Mucosa of stomach (tissue), 1 donor: ENCODE results near the gene CBL.

Experiments used
- H3K27me3 ChIP-seq: one replicate; pipeline ENCODE4 v1.7.0; 2013; ENCODE audit warnings: mild to moderate bottlenecking, low read length; ENCODE audit not compliant: control insufficient read depth, insufficient read depth
- H3K36me3 ChIP-seq: one replicate; pipeline ENCODE4 v1.7.0; 2013; ENCODE audit warnings: low read length; ENCODE audit not compliant: control insufficient read depth, insufficient read depth
- H3K4me1 ChIP-seq: one replicate; pipeline ENCODE4 v1.7.0; 2013; ENCODE audit warnings: mild to moderate bottlenecking, low read length; ENCODE audit not compliant: control insufficient read depth, insufficient read depth
- H3K4me3 ChIP-seq: one replicate; pipeline ENCODE4 v1.7.0; 2013; ENCODE audit warnings: low read length
- H3K9ac ChIP-seq: one replicate; pipeline ENCODE4 v1.7.0; 2013; ENCODE audit warnings: mild to moderate bottlenecking, low read length, moderate library complexity
- H3K9me3 ChIP-seq: one replicate; pipeline ENCODE4 v1.7.0; 2013; ENCODE audit warnings: mild to moderate bottlenecking, low read length, moderate library complexity; ENCODE audit not compliant: control insufficient read depth
- donor health status: Pancreatic carcinoma.

CBL gene

DNA sequence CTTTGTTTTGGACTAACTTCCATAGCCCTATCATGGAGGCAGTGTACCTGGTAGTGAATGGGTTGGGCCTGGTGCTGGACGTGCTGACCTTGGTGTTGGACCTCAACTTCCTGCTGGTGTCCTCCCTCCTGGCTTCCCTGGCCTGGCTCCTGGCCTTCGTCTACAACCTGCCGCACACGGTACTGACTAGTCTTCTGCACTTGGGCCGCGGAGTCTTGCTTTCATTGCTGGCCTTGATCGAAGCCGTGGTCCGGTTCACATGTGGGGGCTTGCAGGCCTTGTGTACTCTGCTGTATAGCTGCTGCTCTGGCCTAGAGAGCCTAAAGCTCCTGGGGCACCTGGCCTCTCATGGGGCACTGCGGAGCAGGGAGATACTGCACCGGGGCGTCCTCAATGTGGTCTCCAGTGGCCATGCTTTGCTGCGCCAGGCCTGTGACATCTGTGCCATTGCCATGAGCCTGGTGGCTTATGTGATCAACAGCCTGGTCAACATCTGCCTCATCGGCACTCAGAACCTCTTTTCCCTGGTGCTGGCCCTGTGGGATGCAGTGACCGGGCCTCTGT is 129.0 kb downstream of the CBL start:
- Histone ChIP-seq H3K9ac (peak overlapping the region; percentile 83), H3K36me3 (no peaks in the 10 kb centered on the region), H3K9me3 (no peaks in the 10 kb centered on the region), H3K27me3 (peaks cover 18% of the 10 kb centered on the region), H3K4me1 (peaks cover 33% of the 10 kb centered on the region), H3K4me3 (peak overlapping the region; percentile 37)

GRCh38 chr11:119335655-119336543 is 129.8 kb downstream of the CBL start:
- Histone ChIP-seq H3K4me3 (no peak overlapping the region), H3K9me3 (no peaks in the 10 kb centered on the region), H3K4me1 (peaks cover 40% of the 10 kb centered on the region), H3K27me3 (peaks cover 25% of the 10 kb centered on the region), H3K36me3 (no peaks in the 10 kb centered on the region), H3K9ac (peak overlapping the region; percentile 83)

GRCh38 chr11:119336744-119337469 is 130.8 kb downstream of the CBL start:
- Histone ChIP-seq H3K4me1 (peaks cover 47% of the 10 kb centered on the region), H3K36me3 (no peaks in the 10 kb centered on the region), H3K4me3 (no peak overlapping the region), H3K9ac (peak overlapping the region; percentile 20), H3K27me3 (peaks cover 35% of the 10 kb centered on the region), H3K9me3 (no peaks in the 10 kb centered on the region)

DNA sequence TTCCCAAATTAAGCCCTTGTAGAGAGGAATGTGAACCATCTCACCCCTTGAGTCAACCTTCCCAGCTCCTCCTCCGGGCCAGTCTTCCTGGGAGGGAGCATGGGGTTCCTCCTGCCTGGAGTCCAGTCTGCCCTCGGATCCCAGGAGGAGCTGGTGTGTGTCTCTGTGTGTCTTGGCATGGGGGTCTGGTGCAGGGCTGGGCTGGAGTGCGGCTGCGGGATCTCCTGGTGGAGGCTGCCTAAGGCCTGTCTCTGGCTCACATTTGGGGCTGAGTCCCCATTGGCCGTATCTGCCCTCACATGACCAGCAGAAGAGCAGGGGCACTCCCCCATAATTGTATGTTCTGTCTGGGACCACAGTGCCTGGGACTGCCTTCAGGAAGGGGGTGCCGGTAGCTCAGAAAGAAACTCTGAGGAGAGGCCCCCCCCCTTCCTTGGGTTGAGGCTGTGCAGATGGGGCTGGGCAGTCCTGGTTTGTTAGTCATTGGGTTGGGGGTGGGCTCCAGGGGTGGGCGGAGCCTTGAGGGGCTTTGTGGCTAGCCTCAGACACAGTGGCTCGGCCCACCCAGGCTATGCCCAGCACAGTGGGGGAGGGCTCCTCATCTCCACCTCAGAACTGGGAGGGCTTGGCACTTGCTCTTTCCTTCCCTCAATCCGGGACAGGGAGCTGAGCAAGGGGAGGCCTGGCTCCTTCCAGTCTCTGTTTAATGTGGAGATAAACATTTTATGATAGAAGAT is 131.6 kb downstream of the CBL start:
- Histone ChIP-seq H3K27me3 (peaks cover 43% of the 10 kb centered on the region), H3K36me3 (no peaks in the 10 kb centered on the region), H3K9me3 (no peaks in the 10 kb centered on the region), H3K4me1 (peaks cover 47% of the 10 kb centered on the region), H3K4me3 (no peak overlapping the region), H3K9ac (no peak overlapping the region)

- Histone ChIP-seq H3K4me1 (peaks cover 47% of the 10 kb centered on the region), H3K9ac (peak overlapping the region; percentile 20), H3K36me3 (no peaks in the 10 kb centered on the region), H3K27me3 (peaks cover 46% of the 10 kb centered on the region), H3K9me3 (no peaks in the 10 kb centered on the region), H3K4me3 (no peak overlapping the region)
Measured at GRCh38 chr11:119338318-119338890, 132.3 kb downstream of the CBL start.

- H3K4me3 ChIP-seq = no peak overlapping the region
- no peaks in the 10 kb centered on the region for H3K36me3 ChIP-seq
- no peaks in the 10 kb centered on the region for H3K9me3 ChIP-seq
- peaks cover 46% of the 10 kb centered on the region for H3K27me3 ChIP-seq
- H3K9ac ChIP-seq = peak overlapping the region; percentile 20
- peaks cover 47% of the 10 kb centered on the region for H3K4me1 ChIP-seq
Measured at GRCh38 chr11:119338965-119339588, 132.9 kb downstream of the CBL start.

DNA sequence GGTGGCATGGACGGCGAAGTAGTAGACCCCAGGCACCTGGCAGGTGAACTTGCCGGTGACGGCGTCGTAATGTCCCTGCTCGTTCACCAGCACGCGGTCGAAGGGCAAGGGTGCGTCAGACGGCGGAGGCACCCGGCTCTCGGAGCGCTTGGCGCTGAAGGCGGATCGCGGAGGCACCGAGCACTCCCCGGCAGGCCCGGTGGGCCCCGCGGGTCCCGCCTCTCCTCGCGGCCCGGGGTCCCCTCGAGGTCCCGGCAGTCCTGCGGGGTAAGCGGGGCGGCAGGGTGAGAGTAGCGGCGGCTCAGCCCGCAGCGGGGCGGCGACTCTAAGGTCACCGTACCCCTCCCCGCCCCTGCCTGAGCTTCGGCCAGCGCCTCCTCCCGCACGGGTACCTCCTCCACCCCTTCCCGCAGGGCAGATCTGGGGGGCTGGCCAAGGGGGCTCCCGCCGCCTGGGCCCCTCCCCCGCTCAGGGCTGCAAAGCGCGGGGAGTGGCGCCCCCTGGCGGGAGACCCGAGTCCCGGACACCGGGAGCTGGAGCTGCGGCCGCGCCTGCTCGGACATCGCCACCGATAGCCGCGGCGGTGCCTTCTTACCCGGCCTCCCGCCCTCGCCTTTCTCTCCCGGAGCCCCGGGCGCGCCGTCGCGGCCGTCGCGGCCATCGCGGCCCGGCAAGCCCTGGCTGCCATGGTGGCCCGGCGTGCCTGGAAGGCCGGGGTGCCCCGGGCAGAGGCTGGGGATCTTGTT is 133.6 kb downstream of the CBL start:
- no peaks in the 10 kb centered on the region for H3K9me3 ChIP-seq
- peak overlapping the region; percentile 66 for H3K9ac ChIP-seq
- H3K36me3 ChIP-seq = no peaks in the 10 kb centered on the region
- H3K27me3 ChIP-seq = peaks cover 46% of the 10 kb centered on the region
- peaks cover 46% of the 10 kb centered on the region for H3K4me1 ChIP-seq
- H3K4me3 ChIP-seq = no peak overlapping the region

DNA sequence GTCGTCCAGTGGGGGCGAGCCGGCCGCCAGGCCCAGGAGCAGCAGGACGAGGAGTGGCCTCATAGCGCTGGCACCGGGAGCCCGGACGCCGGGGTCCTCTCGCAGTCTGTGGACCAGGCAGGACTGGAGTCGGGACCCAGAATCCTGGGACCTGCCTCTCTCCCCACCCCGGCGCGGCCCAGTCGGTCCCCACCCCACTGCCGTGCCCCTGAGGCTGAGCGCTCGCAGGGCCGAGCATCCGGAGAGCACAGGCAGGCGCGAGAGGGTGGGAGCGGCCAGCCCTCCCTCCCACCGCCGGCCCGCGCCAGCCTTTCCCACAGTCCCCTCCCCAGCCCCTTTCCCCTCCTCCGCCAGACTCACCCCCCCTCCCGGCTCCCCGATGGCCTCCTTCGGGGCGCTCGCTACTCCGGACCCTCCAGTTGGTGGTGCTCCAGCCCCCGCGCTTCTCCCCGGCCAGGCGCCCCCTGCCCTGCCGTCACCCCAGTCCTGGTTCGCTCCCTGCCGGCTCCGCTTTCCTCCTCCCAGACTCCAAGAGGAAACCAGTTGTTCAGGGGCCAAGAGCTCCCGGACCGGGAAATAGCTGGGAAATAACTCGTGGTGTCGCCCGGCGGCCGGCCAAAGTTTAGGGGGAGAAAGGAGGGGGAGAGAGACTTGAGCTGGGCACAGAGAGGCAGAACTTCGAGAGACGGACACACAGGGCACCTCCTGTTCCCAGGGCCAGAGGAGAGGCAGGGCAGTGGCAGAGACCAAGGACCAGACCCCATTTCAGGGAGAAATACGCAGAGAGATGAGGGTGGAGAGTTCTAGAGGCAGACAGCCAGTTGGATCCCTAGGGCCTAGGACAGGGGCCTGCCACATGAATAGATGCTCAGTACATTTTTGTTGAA is 134.4 kb downstream of the CBL start, which contains the start of gene C1QTNF5:
C1QTNF5 (minus strand) TSS at position 549 of the 887 bp plus-strand sequence; CDS start at position 63, 486 bp downstream.
- Histone ChIP-seq H3K4me1 (peaks cover 38% of the 10 kb centered on the region), H3K9me3 (no peaks in the 10 kb centered on the region), H3K4me3 (no peak within 1 kb of the TSS), H3K27me3 (peaks cover 51% of the 10 kb centered on the region), H3K36me3 (no peaks in the 10 kb centered on the region), H3K9ac (peak within 1 kb of the TSS; percentile 66)

GRCh38 chr11:119341222-119342022 is 135.3 kb downstream of the CBL start:
- H3K4me3 ChIP-seq = no peak overlapping the region
- H3K9ac ChIP-seq = peak overlapping the region; percentile 66
- H3K4me1 ChIP-seq = peaks cover 36% of the 10 kb centered on the region

More at GRCh38 chr11:119341222-119342022, 135.3 kb downstream of the CBL start:
- Histone ChIP-seq H3K27me3 (peaks cover 55% of the 10 kb centered on the region), H3K9me3 (no peaks in the 10 kb centered on the region), H3K36me3 (no peaks in the 10 kb centered on the region)
